H1 (cell line): ENCODE measurements around the gene GRID2. TPM values are rescaled to one million over a fixed set of nuclear protein-coding genes. Genes with fewer than 3 reads are reported as not detected.
"Not testable (repeated sequence)": the region's sequence is repeated elsewhere in the genome, so short reads cannot be mapped to it uniquely, and the experiment has no call there.

Experiments
- CTCF ChIA-PET: fragments of 300-600 bp; sonication (Branson Sonifier 250); formaldehyde crosslinking; loops from one replicate; lab custom pipeline; 2021; ENCODE audit not compliant: partially characterized antibody; lab: Charles Lee
- POLR2A ChIA-PET: fragments of 300-600 bp; sonication (Branson Sonifier 250); formaldehyde crosslinking; loops from one replicate; lab custom pipeline; 2021; ENCODE audit warnings: inconsistent platforms; ENCODE audit not compliant: partially characterized antibody; lab: Charles Lee
- DNase-seq, 2 experiments: peaks; one replicate each; pipeline versions ENCODE4 v3.0.0 to v3.0.0-alpha.2; 2010 to 2022; ENCODE audit warnings: low spot score in 2 of 2, low read depth in 1 of 2, mixed read lengths in 1 of 2
- FAIRE-seq: peaks from 2 replicates; lab custom pipeline; 2011; peaks lifted over from hg19 to GRCh38; lab: Jason Lieb, UNC
- H2AFZ ChIP-seq: 2 replicates; pipeline ENCODE4 v1.8.1; 2012; ENCODE audit warnings: low read length, inconsistent platforms
- H2AK5ac ChIP-seq: 2 replicates; pipeline ENCODE4 v1.6.1; 2013; ENCODE audit warnings: low read depth, low read length
- H2BK120ac ChIP-seq: replicated peaks from 2 replicates; pipeline ENCODE3; 2013; ENCODE audit warnings: low read depth, low read length, inconsistent platforms
- H2BK12ac ChIP-seq: 2 replicates; pipeline ENCODE4 v1.6.1; 2013; ENCODE audit warnings: low read depth, low read length
- H2BK15ac ChIP-seq: 2 replicates; pipeline ENCODE4 v1.6.1; 2013; ENCODE audit warnings: low read length
- H2BK20ac ChIP-seq: 2 replicates; pipeline ENCODE4 v1.6.1; 2013; ENCODE audit warnings: low read length
- H2BK5ac ChIP-seq: 2 replicates; pipeline ENCODE4 v1.6.1; 2013; ENCODE audit warnings: low read depth, low read length
- H3K14ac ChIP-seq: 2 replicates; pipeline ENCODE4 v1.6.1; 2013; ENCODE audit warnings: inconsistent platforms; ENCODE audit not compliant: insufficient read length
- H3K18ac ChIP-seq: 2 replicates; pipeline ENCODE4 v1.6.1; 2013; ENCODE audit warnings: low read length; ENCODE audit errors: extremely low read depth
- H3K23ac ChIP-seq: 2 replicates; pipeline ENCODE4 v1.6.1; 2013; ENCODE audit warnings: inconsistent platforms; ENCODE audit not compliant: insufficient read length
- H3K23me2 ChIP-seq: 2 replicates; pipeline ENCODE4 v1.6.1; 2013; ENCODE audit warnings: low read depth, low read length
- H3K27ac ChIP-seq: 2 replicates; pipeline ENCODE4 v1.6.1; 2011; ENCODE audit warnings: low read depth, low read length, inconsistent platforms
- H3K27me3 ChIP-seq, 4 experiments: replicated peaks in 1 of 4; 1 replicate in 1 of 4; 2 replicates in 3 of 4; pipeline versions ENCODE4 v1.6.1 to v1.8.1; 2011 to 2013; ENCODE audit warnings: low read length in 3 of 4, mild to moderate bottlenecking in 3 of 4, inconsistent platforms in 2 of 4, mixed read lengths in 2 of 4, moderate library complexity in 1 of 4; ENCODE audit not compliant: control insufficient read depth in 3 of 4, insufficient read depth in 3 of 4; ENCODE audit errors: extremely low read depth in 1 of 4
- H3K36me3 ChIP-seq, 4 experiments: 2 replicates each; pipeline versions ENCODE4 v1.6.1 to v1.8.1; 2011 to 2013; ENCODE audit warnings: mild to moderate bottlenecking in 4 of 4, low read length in 3 of 4, moderate library complexity in 2 of 4, control low read depth in 1 of 4, inconsistent platforms in 1 of 4; ENCODE audit not compliant: insufficient read depth in 4 of 4, control insufficient read depth in 2 of 4
- H3K4ac ChIP-seq: replicated peaks from 2 replicates; pipeline ENCODE3; 2013; ENCODE audit warnings: low read length, low read depth, mixed read lengths, inconsistent platforms; ENCODE audit not compliant: insufficient read length
- H3K4me1 ChIP-seq, 4 experiments: replicated peaks in 1 of 4; 1 replicate in 1 of 4; 2 replicates in 3 of 4; pipeline versions ENCODE4 v1.6.1 to v1.8.1; 2011 to 2013; ENCODE audit warnings: low read length in 3 of 4, inconsistent platforms in 2 of 4, mixed read lengths in 1 of 4; ENCODE audit not compliant: insufficient read depth in 4 of 4, control insufficient read depth in 3 of 4
- H3K4me2 ChIP-seq, 2 experiments: 2 replicates each; pipeline versions ENCODE4 v1.6.1 to v1.8.1; 2011 to 2013; ENCODE audit warnings: low read depth in 2 of 2, low read length in 2 of 2, control low read depth in 1 of 2, inconsistent platforms in 1 of 2, mild to moderate bottlenecking in 1 of 2; ENCODE audit not compliant: insufficient read depth in 1 of 2
- H3K4me3 ChIP-seq, 4 experiments: fragments of 200-600, 300-600 bp in 1 of 4; sonication (generic), shearing (Covaris generic), sonication (Bioruptor Twin) in 1 of 4; 2 replicates each; pipeline versions ENCODE4 v1.5.1 to v1.8.1; 2011 to 2016; ENCODE audit warnings: low read length in 4 of 4, low read depth in 3 of 4, control low read depth in 2 of 4, inconsistent platforms in 2 of 4, mild to moderate bottlenecking in 2 of 4, mixed read lengths in 1 of 4, moderate library complexity in 1 of 4; ENCODE audit not compliant: insufficient read depth in 2 of 4; ENCODE audit errors: extremely low read depth in 1 of 4
- H3K56ac ChIP-seq: replicated peaks from 2 replicates; pipeline ENCODE3; 2013; ENCODE audit warnings: low read depth, mild to moderate bottlenecking, mixed read lengths, low read length, inconsistent platforms; ENCODE audit not compliant: insufficient read length
- H3K79me1 ChIP-seq: 2 replicates; pipeline ENCODE4 v1.6.1; 2013; ENCODE audit warnings: low read depth, low read length, control low read depth
- H3K79me2 ChIP-seq, 2 experiments: 2 replicates each; pipeline versions ENCODE4 v1.6.1 to v1.8.1; 2012 to 2013; ENCODE audit warnings: low read length in 2 of 2, mild to moderate bottlenecking in 2 of 2, inconsistent platforms in 1 of 2; ENCODE audit not compliant: insufficient read depth in 2 of 2, control insufficient read depth in 1 of 2
- H3K9ac ChIP-seq, 4 experiments: replicated peaks in 1 of 4; 1 replicate in 1 of 4; 2 replicates in 3 of 4; pipeline versions ENCODE4 v1.6.1 to v1.8.1; 2011 to 2013; ENCODE audit warnings: low read depth in 3 of 4, low read length in 3 of 4, control low read depth in 2 of 4, mild to moderate bottlenecking in 2 of 4, moderate library complexity in 2 of 4, inconsistent platforms in 1 of 4; ENCODE audit errors: extremely low read depth in 1 of 4
- H3K9me3 ChIP-seq, 2 experiments: 2 replicates each; pipeline versions ENCODE4 v1.6.1 to v1.8.1; 2012 to 2013; ENCODE audit warnings: mild to moderate bottlenecking in 2 of 2, moderate library complexity in 2 of 2, control low read depth in 1 of 2, inconsistent platforms in 1 of 2, low read depth in 1 of 2, low read length in 1 of 2, mixed read lengths in 1 of 2; ENCODE audit not compliant: insufficient read depth in 2 of 2
- H4K20me1 ChIP-seq, 2 experiments: replicated peaks in 1 of 2; 2 replicates each; pipeline versions ENCODE3 to v1.8.1; 2011 to 2013; ENCODE audit warnings: inconsistent platforms in 2 of 2, low read length in 2 of 2, mild to moderate bottlenecking in 1 of 2; ENCODE audit not compliant: insufficient read depth in 2 of 2, control insufficient read depth in 1 of 2
- H4K5ac ChIP-seq: 2 replicates; pipeline ENCODE4 v1.6.1; 2013; ENCODE audit warnings: low read length, low read depth, mixed read lengths, inconsistent platforms; ENCODE audit not compliant: insufficient read length
- H4K8ac ChIP-seq: 2 replicates; pipeline ENCODE4 v1.8.0; 2013; ENCODE audit warnings: mild to moderate bottlenecking, moderate library complexity, low read length, inconsistent platforms; ENCODE audit not compliant: insufficient read depth; ENCODE audit errors: extremely low read depth
- H4K91ac ChIP-seq: replicated peaks from 2 replicates; pipeline ENCODE3; 2013; ENCODE audit warnings: low read length, mixed read lengths, inconsistent platforms; ENCODE audit not compliant: insufficient read length
- POLR2AphosphoS5 ChIP-seq: IDR thresholded peaks from 2 replicates; pipeline ENCODE4 v1.6.1; 2011; ENCODE audit warnings: low read depth, low read length
- WGBS, 2 experiments: shearing (Covaris generic) in 1 of 2; methylation state at CpG; one replicate each; pipeline versions ENCODE4 v1.1.6 to v1.1.7; 2013 to 2015; ENCODE audit warnings: low lambda C conversion rate in 2 of 2, mixed read lengths in 2 of 2, inconsistent platforms in 1 of 2, low coverage in 1 of 2, missing lambda C conversion rate in 1 of 2; ENCODE audit not compliant: insufficient replicate concordance in 2 of 2, insufficient coverage in 1 of 2, insufficient read length in 1 of 2; ENCODE audit errors: extremely low coverage in 1 of 2, missing lambda C conversion rate in 1 of 2; 5-methylcytosine and 5-hydroxymethylcytosine counted together
- polyA plus RNA-seq, 7 experiments: library from polyadenylated mRNA; depleted of rRNA in 3 of 7; stranded (reverse) in 5 of 7; unstranded in 2 of 7; fragments of >200 nt in 5 of 7; fragments of 200-250 nt in 2 of 7; gene quantifications; 1 replicate in 5 of 7; 2 replicates in 1 of 7; 4 replicates in 1 of 7; pipeline versions ENCODE4 v1.2.1 to v1.2.3, GENCODE V29; 2011 to 2013; ENCODE audit warnings: missing spikeins in 2 of 7, mixed read lengths in 2 of 7
- total RNA-seq: library from RNA; stranded (reverse); fragmentation: NEBNext Ultra II Directional; extraction: Animal tissue kit (Norgen Biotek cat#: 25700); gene quantifications from 2 replicates; pipeline ENCODE4 v1.2.1, GENCODE V29; 2021

The GRID2 gene
- total and polyA plus RNA-seq, 2 of the 8 experiments (the other 6 are each of a cell fraction or from before 2014, with no cell fraction given) = 31.1 to 81.9 TPM

DNA sequence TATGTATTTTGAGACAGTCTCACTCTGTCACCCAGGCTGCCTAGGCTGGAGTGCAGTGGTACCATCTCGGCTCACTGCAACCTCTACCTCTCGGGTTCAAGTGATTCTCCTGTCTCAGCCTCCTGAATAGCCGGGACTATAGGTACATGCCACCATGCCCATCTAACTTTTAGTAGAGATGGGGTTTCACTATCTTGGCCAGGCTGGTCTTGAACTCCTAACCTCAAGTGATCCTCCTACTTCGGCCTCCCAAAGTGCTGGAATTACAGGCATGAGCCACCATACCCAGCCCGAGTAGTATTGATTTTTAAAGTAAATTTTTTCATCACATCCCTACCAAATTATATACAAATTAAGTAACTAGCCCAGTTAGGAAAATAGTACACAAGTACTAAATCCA lies 144.4 kb downstream of the GRID2 start:
- not testable (repeated sequence) for H3K18ac ChIP-seq, H4K5ac ChIP-seq, H3K9me3 ChIP-seq, H2BK20ac ChIP-seq, H3K56ac ChIP-seq, FAIRE-seq, DNase-seq, H3K4ac ChIP-seq, H2AFZ ChIP-seq, H3K27ac ChIP-seq, H2BK120ac ChIP-seq, H3K79me1 ChIP-seq, H2BK12ac ChIP-seq, H3K23me2 ChIP-seq, H4K8ac ChIP-seq, H3K9ac ChIP-seq, H2BK5ac ChIP-seq, H2AK5ac ChIP-seq, H2BK15ac ChIP-seq, H3K23ac ChIP-seq, H3K14ac ChIP-seq, H3K27me3 ChIP-seq, H4K91ac ChIP-seq, H3K4me3 ChIP-seq
- ChIA-PET POLR2A (interaction anchor here (0.7 to 3.6 kb wide), 15 partner anchors 8 to 238 kb away, joined by 3 to 26 read pairs (median 4); no protein-coding TSS in a partner anchor), CTCF (interaction anchor here (1.5 kb wide), 1 partner anchor 62 kb away, joined by 3 read pairs; no protein-coding TSS in a partner anchor)
- TF ChIP-seq POLR2AphosphoS5 = 0 out of 2 replicates have a peak, but pooled peaks have one; percentile 38
- WGBS, 2 experiments = 88% methylated on average over 5 of the region's 5 CpGs; no CpG with 5 or more reads in 1 of the 2 experiments
- Histone ChIP-seq H3K4me2 (peak overlapping the region in 1 of 2 experiments; percentile 77; a peak in 1 of 4 replicates), H3K36me3 (peaks cover 0 to 31% (median 2%) of the 10 kb centered on the region in 4 experiments; a peak in 2 of 8 replicates), H4K20me1 (peaks cover 12 to 16% of the 10 kb centered on the region in 2 experiments), H3K79me2 (peaks cover 55 to 97% of the 10 kb centered on the region in 2 experiments), H3K4me1 (peaks cover 0 to 39% (median 13%) of the 10 kb centered on the region in 4 experiments; a peak in 6 of 7 replicates)
